Islet of Langerhans (tissue), 1 donor: ENCODE measurements around the gene MRFAP1L1.

Source experiments
- FAIRE-seq: peaks from one replicate; lab custom pipeline; 2011; peaks lifted over from hg19 to GRCh38; lab: Jason Lieb, UNC

The MRFAP1L1 gene

GRCh38 chr4:6659897-6660296 lies 49.8 kb downstream of the MRFAP1L1 start:
- no peak for FAIRE-seq

GRCh38 chr4:6658597-6659075 lies 51.0 kb downstream of the MRFAP1L1 start:
- no peak for FAIRE-seq

- no peak for FAIRE-seq
Measured at GRCh38 chr4:6658209-6658595, 51.5 kb downstream of the MRFAP1L1 start.
